ENCODE measurements around the gene FBN1.

FBN1 gene

GRCh38 chr15:48418343-48418742, 227.2 kb downstream of the FBN1 start:
- H3K4me1 Mint-ChIP-seq = peaks cover 23% of the 10 kb centered on the region

DNA sequence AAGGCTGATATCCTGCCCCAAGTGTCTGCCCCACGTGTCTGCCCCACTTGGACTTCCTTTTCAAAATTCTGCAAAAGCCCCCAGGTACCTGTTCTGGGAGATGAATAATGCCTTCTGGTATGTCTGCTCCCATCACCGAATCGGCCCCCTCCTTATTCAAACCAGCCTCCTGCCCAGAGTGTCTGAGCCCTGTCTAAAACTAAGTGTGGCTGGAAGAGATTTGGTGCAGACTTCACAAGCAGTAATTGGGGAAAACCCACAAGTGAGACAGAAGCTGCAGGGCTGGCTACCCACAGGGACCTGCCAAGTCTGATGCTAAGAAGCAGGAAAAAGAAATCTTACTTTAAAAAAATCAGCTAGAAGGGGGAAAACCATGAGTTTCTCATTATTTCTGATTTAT, 229.2 kb downstream of the FBN1 start:
- peaks cover 3% of the 10 kb centered on the region for H3K27me3 Mint-ChIP-seq (ENCODE audit: low read depth, poor library complexity)
- TF ChIP-seq CTCF (IDR thresholded peaks at IDR 0.05) = no peak
- peaks cover 35% of the 10 kb centered on the region for H3K4me1 Mint-ChIP-seq
- no peak overlapping the region for H3K4me3 Mint-ChIP-seq
- no peaks in the 10 kb centered on the region for H3K9me3 Mint-ChIP-seq
- DNase-seq = no peak
- peaks cover 20% of the 10 kb centered on the region for H3K36me3 Mint-ChIP-seq (ENCODE audit: low read depth)
- peak overlapping the region; percentile 39 for H3K27ac Mint-ChIP-seq

More at GRCh38 chr15:48418343-48418742, 227.2 kb downstream of the FBN1 start:
- H3K27me3 Mint-ChIP-seq (ENCODE audit: low read depth, poor library complexity) = peaks cover 3% of the 10 kb centered on the region
- TF ChIP-seq CTCF (IDR thresholded peaks at IDR 0.05) = no peak
- no peaks in the 10 kb centered on the region for H3K9me3 Mint-ChIP-seq
- H3K27ac Mint-ChIP-seq = no peak overlapping the region
- DNase-seq = no peak
- no peak overlapping the region for H3K4me3 Mint-ChIP-seq
- peaks cover 27% of the 10 kb centered on the region for H3K36me3 Mint-ChIP-seq (ENCODE audit: low read depth)

- no peak overlapping the region for H3K27ac Mint-ChIP-seq
- TF ChIP-seq CTCF (IDR thresholded peaks at IDR 0.05) = no peak
- no peak for DNase-seq
- no peaks in the 10 kb centered on the region for H3K9me3 Mint-ChIP-seq
- peaks cover 3% of the 10 kb centered on the region for H3K27me3 Mint-ChIP-seq (ENCODE audit: low read depth, poor library complexity)
- peaks cover 35% of the 10 kb centered on the region for H3K4me1 Mint-ChIP-seq
- H3K4me3 Mint-ChIP-seq = no peak overlapping the region
- peaks cover 25% of the 10 kb centered on the region for H3K36me3 Mint-ChIP-seq (ENCODE audit: low read depth)
Observed at GRCh38 chr15:48415036-48415886, 230.2 kb downstream of the FBN1 start.

DNA sequence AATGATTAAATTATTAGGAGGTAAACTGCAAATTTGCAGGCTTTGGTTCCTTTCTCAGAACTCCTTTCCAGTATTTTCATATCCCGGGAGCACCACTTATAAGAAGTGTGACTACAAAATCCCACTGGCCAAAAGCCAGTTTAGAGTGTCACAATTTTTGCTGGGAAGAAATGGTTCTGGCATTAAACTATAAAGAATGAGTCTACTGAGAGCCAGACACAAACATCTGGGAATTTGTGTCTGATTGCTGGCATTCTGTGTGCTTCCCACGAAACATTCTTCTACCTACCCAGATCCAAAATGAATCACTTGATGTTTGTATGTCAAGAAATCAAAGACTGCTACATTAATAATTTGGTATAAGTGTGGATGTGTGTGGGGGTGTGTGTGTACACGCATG, 231.5 kb downstream of the FBN1 start:
- no peak for DNase-seq
- peaks cover 22% of the 10 kb centered on the region for H3K36me3 Mint-ChIP-seq (ENCODE audit: low read depth)
- no peak for TF ChIP-seq CTCF (IDR thresholded peaks at IDR 0.05)
- H3K27me3 Mint-ChIP-seq (ENCODE audit: low read depth, poor library complexity) = peaks cover 3% of the 10 kb centered on the region
- no peak overlapping the region for H3K27ac Mint-ChIP-seq
- H3K4me3 Mint-ChIP-seq = no peak overlapping the region
- no peaks in the 10 kb centered on the region for H3K9me3 Mint-ChIP-seq
- peaks cover 35% of the 10 kb centered on the region for H3K4me1 Mint-ChIP-seq

DNA sequence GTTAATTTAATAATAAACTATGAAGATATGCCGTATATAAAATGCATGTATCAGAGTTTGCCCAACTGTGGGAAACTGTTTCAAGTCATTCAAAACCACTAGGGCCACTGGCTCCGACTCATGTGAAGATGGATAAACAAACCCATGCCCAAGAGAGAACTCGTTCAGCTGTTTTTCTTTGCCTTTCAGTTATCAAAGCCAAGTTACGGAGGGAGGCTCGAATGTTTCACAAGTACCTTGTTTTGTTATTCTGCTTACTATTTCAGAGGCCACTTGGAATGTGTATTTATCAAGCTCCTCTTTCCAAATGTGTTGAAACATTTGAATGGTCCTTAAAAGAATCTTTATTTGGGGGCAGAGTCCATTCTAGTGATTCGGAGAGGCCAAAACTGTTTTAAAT, 232.2 kb downstream of the FBN1 start:
- H3K4me3 Mint-ChIP-seq = no peak overlapping the region
- H3K27me3 Mint-ChIP-seq (ENCODE audit: low read depth, poor library complexity) = peaks cover 3% of the 10 kb centered on the region
- peaks cover 15% of the 10 kb centered on the region for H3K36me3 Mint-ChIP-seq (ENCODE audit: low read depth)

More for the DNA sequence above, 232.2 kb downstream of the FBN1 start:
- TF ChIP-seq CTCF (IDR thresholded peaks at IDR 0.05) = no peak
- peaks cover 35% of the 10 kb centered on the region for H3K4me1 Mint-ChIP-seq
- H3K9me3 Mint-ChIP-seq = no peaks in the 10 kb centered on the region
- H3K27ac Mint-ChIP-seq = no peak overlapping the region
- no peak for DNase-seq
